Endothelial cell of umbilical vein (primary cell): ENCODE results near the gene PRAMEF8.
"Not testable (repeated sequence)": the region's sequence is repeated elsewhere in the genome, so short reads cannot be mapped to it uniquely, and the experiment has no call there.

Experiments
- POLR2A ChIP-seq: IDR thresholded peaks from 2 replicates; pipeline ENCODE4 v1.6.1; 2012; ENCODE audit warnings: low read depth, mild to moderate bottlenecking, control low read depth, low read length
- POLR2AphosphoS5 ChIP-seq: IDR thresholded peaks from 2 replicates; pipeline ENCODE4 v1.6.1; 2012; ENCODE audit warnings: low read depth, mild to moderate bottlenecking, control low read depth, low read length, moderate library complexity; ENCODE audit not compliant: insufficient read depth
- TF ChIP-seq, protein P1 (sequence below), 2 donors: IDR thresholded peaks; 1 replicate in 1 of 2; 2 replicates in 1 of 2; pipeline ENCODE4 v1.5.1; 2011; ENCODE audit warnings: low read length in 2 of 2, mild to moderate bottlenecking in 2 of 2, moderate library complexity in 2 of 2, control low read depth in 1 of 2, inconsistent platforms in 1 of 2, low read depth in 1 of 2; ENCODE audit not compliant: insufficient read depth in 1 of 2; ENCODE audit errors: extremely low read depth in 1 of 2

DNA sequence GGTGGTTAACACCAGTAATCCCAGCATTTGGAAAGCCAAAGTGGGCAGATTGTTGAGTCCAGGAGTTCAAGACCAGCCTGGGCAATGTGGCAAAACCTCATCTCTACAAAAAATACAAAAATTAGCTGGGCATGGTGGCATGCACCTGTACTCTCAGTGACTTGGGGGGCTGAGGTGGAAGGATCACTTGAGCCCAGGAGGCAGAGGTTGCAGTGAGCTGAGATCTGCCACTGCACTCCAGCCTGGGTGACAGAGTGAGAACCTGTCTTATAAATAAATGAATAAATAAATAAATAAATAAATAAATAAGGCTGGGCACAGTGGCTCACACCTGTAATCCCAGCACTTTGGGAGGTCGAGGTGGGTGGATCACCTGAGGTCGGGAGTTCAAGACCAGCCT, 52.9 kb downstream of the PRAMEF8 start:
- TF ChIP-seq, protein P1, sequence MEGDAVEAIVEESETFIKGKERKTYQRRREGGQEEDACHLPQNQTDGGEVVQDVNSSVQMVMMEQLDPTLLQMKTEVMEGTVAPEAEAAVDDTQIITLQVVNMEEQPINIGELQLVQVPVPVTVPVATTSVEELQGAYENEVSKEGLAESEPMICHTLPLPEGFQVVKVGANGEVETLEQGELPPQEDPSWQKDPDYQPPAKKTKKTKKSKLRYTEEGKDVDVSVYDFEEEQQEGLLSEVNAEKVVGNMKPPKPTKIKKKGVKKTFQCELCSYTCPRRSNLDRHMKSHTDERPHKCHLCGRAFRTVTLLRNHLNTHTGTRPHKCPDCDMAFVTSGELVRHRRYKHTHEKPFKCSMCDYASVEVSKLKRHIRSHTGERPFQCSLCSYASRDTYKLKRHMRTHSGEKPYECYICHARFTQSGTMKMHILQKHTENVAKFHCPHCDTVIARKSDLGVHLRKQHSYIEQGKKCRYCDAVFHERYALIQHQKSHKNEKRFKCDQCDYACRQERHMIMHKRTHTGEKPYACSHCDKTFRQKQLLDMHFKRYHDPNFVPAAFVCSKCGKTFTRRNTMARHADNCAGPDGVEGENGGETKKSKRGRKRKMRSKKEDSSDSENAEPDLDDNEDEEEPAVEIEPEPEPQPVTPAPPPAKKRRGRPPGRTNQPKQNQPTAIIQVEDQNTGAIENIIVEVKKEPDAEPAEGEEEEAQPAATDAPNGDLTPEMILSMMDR (IDR thresholded peaks at IDR 0.05; ENCODE audit: extremely low read depth in 1 of 2, insufficient read depth in 1 of 2, low read depth in 1 of 2, low read length in 2 of 2), result not testable (repeated sequence)
- not testable (repeated sequence) for TF ChIP-seq POLR2A, POLR2AphosphoS5
